ENCODE results near the gene ELANE. TPM values are rescaled to one million over a fixed set of nuclear protein-coding genes. Genes with fewer than 3 reads are reported as not detected.

The ELANE gene
- total and polyA plus RNA-seq, 2 experiments from 2014 or later, result not detected

- TF ChIP-seq CTCF (IDR thresholded peaks at IDR 0.05; ENCODE audit: low read depth, low read length), result no peak
- H3K4me1 ChIP-seq (ENCODE audit: low read depth), result no peaks in the 10 kb centered on the region
- H3K27me3 ChIP-seq, result no peaks in the 10 kb centered on the region
- DNase-seq (ENCODE audit: low read depth in 1 of 2, low spot score in 1 of 2), result no peak
- H3K9me3 ChIP-seq (ENCODE audit: low read depth), result no peaks in the 10 kb centered on the region
- H3K36me3 ChIP-seq, result no peaks in the 10 kb centered on the region
- H3K4me3 ChIP-seq, result no peak overlapping the region
- no peak overlapping the region for H3K27ac ChIP-seq
Observed at GRCh38 chr19:827314-827709, 24.8 kb upstream of the ELANE start.

GRCh38 chr19:827710-828321 lies 24.3 kb upstream of the ELANE start, which contains the start of gene AZU1:
AZU1 (plus strand) TSS chr19:827837; CDS start chr19:827847, 10 bp downstream.
- no peaks in the 10 kb centered on the region for H3K36me3 ChIP-seq
- TF ChIP-seq CTCF (IDR thresholded peaks at IDR 0.05; ENCODE audit: low read depth, low read length), result no peak
- no peak within 1 kb of the TSS for H3K27ac ChIP-seq
- H3K9me3 ChIP-seq (ENCODE audit: low read depth), result no peaks in the 10 kb centered on the region
- H3K4me3 ChIP-seq, result no peak within 1 kb of the TSS
- no peak for DNase-seq (ENCODE audit: low read depth in 1 of 2, low spot score in 1 of 2)
- no peaks in the 10 kb centered on the region for H3K27me3 ChIP-seq
- no peaks in the 10 kb centered on the region for H3K4me1 ChIP-seq (ENCODE audit: low read depth)

GRCh38 chr19:829129-829758 lies 22.9 kb upstream of the ELANE start:
- Histone ChIP-seq H3K9me3 (ENCODE audit: low read depth) (no peaks in the 10 kb centered on the region), H3K4me1 (ENCODE audit: low read depth) (no peaks in the 10 kb centered on the region), H3K27ac (no peak overlapping the region), H3K27me3 (no peaks in the 10 kb centered on the region), H3K4me3 (no peak overlapping the region), H3K36me3 (no peaks in the 10 kb centered on the region)
- TF ChIP-seq CTCF (IDR thresholded peaks at IDR 0.05; ENCODE audit: low read depth, low read length), result no peak
- no peak for DNase-seq (ENCODE audit: low read depth in 1 of 2, low spot score in 1 of 2)

- Histone ChIP-seq H3K27ac (no peak overlapping the region), H3K9me3 (ENCODE audit: low read depth) (no peaks in the 10 kb centered on the region), H3K36me3 (no peaks in the 10 kb centered on the region), H3K27me3 (no peaks in the 10 kb centered on the region), H3K4me3 (no peak overlapping the region), H3K4me1 (ENCODE audit: low read depth) (no peaks in the 10 kb centered on the region)
- no peak for TF ChIP-seq CTCF (IDR thresholded peaks at IDR 0.05; ENCODE audit: low read depth, low read length)
- DNase-seq (ENCODE audit: low read depth in 1 of 2, low spot score in 1 of 2), result no peak
Observed at GRCh38 chr19:831407-832369, 20.4 kb upstream of the ELANE start.

- H3K4me3 ChIP-seq, result no peak overlapping the region
- no peaks in the 10 kb centered on the region for H3K4me1 ChIP-seq (ENCODE audit: low read depth)
- H3K9me3 ChIP-seq (ENCODE audit: low read depth), result no peaks in the 10 kb centered on the region
- no peaks in the 10 kb centered on the region for H3K27me3 ChIP-seq
- H3K27ac ChIP-seq, result no peak overlapping the region
- no peak for DNase-seq (ENCODE audit: low read depth in 1 of 2, low spot score in 1 of 2)
- no peaks in the 10 kb centered on the region for H3K36me3 ChIP-seq
- no peak for TF ChIP-seq CTCF (IDR thresholded peaks at IDR 0.05; ENCODE audit: low read depth, low read length)
Observed at GRCh38 chr19:834216-834615, 17.9 kb upstream of the ELANE start.

Measured in cardiac muscle cell (in vitro differentiated cells and primary cell).